HUDEP-2 (cell line): Measurements from ENCODE around the gene FBXO17.

Experiments
- DNase-seq, 76 experiments: peaks; one replicate each; lab custom pipeline; 2025; ENCODE audit not compliant: unreplicated experiment in 76 of 76; lab: John Stamatoyannopoulos, UW

FBXO17 gene

DNA sequence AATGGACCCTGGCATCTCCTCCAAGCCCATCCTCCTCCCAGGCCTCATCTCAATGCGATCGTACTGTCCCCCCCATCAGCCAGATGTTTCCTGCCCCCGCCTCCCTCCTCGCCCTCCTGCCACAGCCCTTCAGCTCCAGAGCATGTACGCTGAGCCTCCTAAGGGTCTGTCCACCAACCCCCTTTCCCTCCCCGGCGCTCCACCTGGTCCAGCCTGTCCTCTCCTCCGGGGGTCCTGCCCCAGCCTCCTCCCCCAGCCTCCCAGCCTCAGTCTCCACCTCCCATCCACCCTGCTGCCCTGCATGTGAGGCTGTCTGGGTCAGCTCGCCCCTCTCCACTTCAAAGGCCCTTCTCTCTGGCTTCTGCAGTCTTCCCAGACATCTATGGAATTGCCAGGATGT is 80.6 kb downstream of the FBXO17 start:
- no peak for DNase-seq

DNA sequence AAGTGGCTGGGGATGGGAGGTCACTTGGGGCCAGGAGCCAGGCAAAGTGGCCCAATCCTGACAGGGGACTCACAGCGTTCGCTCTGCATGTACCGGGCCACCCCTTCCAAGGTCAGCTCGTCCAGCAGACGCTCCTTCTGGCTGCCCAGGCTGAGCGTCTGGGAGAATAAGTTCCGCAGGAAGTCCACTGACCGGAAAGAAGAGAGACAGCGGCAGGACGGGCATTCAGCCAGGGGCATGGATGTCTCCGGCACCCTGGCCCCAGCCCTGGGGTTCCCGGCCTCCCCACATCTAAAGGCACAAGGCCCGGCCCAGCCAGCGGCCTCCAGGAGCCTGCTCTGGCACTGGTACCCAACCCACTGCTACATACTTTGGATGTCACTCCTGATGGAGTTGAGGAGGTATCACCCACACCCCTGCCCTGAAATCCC is 82.2 kb downstream of the FBXO17 start:
- no peak for DNase-seq

DNA sequence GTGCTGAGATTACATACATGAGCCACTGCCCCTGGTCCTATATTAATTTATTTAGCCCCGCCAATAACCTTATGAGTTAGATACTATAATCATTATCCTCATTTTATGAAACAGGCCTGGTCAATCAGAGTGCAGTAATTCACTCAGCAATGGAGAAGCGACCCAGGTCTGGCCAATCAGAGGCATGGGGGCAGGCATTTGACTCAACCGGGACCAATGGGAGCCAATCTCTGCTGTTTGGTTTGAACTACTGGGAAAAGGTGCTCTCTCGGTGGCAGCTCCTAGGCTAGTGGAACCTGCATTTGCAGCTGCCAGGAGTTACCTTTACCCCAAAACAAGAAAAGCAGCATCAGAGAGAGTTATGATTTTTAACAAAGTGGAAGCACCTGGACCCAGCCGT is 82.7 kb downstream of the FBXO17 start:
- DNase-seq: no peak

DNA sequence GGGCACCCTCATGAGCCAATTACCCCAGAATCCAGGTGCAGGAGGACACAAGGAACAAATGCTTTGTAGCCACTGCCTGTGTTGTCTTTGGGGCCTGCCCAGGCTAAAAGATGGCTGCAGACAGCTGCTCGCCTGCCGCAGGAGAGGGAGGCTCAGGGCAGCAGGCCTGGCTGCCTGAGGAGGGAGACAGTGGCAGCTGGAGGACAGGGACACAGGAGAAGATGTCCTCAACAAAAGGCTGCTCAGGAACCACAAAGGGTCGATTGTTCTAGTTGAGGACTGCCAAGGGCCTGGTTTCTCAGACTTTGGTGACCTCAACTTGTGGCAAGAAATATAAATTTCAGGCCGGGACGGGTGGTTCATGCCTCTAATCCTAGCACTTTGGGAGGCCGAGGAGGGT is 83.8 kb downstream of the FBXO17 start:
- DNase-seq: no peak
